OCI-M2 (cell line): ENCODE data around the gene BFSP1.

Experiments
- DNase-seq: peaks from one replicate; lab custom pipeline; 2025; ENCODE audit not compliant: unreplicated experiment; lab: John Stamatoyannopoulos, UW

BFSP1 gene

DNA sequence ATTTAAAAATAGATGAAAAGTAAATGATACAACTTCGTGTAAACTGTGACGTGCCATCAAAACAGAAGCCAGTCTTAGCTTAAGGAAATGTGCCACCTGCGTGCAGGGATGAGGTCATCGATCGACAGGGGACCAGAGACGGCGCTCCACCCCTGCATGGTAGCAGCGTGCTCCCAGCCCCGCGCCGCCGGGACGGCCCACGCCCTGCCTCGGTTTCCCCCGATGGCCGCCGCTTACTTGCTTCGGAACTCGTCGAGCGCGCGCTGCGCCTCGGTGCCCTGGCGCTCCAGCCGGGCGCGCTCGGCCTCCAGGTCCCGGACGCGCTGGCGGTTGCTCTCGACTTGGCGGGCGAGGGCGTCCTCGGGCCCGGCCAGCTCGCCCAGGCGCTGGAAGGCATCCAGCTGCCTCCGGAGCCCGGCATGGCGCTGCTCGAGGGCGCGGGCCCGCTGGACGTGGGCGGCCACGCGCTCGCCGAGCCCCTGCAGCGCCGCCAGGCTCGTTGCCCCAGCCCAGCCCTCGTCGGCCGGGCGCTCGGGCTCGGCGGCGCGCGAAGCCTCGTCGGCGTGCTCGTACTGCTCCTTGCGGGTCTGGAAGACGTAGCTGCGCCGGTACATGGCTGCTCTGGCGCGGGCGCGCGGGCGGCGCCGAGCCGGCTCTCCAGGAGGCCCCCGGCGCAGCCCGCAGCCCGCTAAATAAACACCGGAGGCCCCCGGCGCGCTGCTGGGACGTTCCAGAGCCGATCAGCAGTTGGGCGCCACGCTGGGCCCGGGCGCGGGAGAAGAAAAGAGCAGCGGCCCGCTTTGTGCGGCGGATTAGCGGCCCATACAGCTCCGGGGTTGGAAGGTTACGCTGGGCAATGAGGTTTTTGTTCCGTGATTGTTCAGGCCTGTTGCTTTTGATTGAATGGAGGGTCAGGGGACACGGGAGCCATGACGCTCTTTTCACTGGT, at the start of gene BFSP1:
BFSP1 (minus strand) TSS at position 664 of the 949 bp plus-strand sequence; CDS start at position 614, 50 bp downstream.
- DNase-seq, result no peak

DNA sequence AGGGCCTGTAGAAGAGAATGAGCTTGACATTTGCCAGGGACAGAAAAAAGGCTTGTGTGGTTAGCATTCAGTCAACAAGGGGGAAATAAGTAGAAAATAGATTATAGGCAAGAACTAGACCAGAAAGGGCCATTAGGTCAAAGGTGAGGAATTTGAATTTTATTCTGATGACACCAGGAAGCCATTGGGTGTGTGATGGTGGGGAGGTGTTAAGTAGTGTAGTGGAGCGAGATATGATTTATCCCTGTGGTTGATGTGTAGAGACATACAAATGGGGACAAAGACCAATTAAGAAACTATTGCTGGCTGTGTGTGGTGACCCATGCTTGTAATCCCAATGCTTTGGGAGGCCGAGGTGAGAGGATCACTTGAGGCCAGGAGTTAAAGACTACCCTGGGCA, 49.7 kb upstream of the BFSP1 start:
- DNase-seq, result no peak

DNA sequence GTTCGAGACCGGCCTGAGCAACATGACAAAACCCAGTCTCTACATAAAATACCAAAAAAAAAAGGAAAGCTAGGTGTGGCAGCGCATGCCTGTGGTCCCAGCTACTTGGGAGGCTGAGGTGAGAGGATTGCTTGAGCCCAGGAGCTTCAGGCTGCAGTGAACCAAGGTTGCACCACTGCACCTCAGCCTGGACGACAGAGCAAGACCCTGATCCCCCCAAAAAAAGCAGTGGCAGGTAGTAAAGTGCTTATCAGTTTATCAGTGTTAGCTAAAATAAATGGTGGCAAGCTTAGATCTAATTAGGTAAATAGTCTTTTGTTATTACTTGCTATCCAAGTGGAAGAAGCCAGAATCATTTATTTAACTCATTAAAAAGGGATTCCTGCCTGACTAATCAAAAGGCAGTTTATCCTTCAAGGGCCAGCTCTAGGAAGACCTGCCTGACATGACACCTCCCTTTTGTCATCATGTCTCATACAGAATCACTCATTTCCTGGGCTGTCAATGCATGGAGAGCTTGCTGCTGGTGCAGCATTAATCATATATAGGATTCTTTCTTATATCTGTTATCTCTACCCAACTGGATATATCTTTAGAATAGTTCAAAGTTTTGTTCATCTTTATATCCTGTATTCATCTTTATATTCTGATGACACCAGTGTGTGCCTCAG, 48.3 kb upstream of the BFSP1 start:
- DNase-seq, result no peak

DNA sequence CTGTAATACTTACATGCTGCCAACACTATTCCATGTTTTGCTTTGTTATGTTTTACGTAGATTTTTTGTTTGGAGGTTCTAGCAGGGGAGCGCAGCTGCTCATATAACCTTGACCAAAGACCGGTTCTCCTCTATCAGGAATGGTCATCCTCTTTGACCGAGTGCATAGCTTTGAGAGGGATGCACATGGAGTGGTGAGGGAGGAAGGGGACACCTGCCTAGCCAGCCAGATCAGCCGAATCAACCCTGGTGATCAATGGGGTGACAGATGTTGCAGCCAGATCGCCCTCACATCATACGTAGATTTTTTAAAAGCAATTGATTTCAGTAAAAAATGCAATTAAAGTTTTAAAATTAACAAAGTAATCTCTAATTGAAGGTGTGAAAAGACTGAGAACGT, 45.0 kb upstream of the BFSP1 start:
- no peak for DNase-seq

DNA sequence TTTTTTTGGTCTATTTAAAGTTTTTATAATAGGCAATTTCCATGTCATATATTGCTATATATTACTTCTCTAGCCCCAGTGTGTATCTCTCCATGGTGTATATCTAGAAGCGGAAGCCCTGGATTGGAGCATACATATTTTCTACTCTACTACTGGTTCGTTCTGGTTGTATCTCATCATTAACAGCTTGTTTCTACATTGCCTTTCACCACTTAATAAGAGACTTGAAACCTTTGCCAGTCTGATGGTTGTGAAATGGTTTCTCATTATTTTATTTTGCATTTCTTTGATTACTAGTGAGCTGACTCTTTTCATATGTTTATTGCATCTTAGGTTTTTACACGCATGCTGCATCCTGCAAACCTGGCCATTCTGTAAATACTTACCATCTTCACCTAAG, 42.3 kb upstream of the BFSP1 start:
- no peak for DNase-seq

DNA sequence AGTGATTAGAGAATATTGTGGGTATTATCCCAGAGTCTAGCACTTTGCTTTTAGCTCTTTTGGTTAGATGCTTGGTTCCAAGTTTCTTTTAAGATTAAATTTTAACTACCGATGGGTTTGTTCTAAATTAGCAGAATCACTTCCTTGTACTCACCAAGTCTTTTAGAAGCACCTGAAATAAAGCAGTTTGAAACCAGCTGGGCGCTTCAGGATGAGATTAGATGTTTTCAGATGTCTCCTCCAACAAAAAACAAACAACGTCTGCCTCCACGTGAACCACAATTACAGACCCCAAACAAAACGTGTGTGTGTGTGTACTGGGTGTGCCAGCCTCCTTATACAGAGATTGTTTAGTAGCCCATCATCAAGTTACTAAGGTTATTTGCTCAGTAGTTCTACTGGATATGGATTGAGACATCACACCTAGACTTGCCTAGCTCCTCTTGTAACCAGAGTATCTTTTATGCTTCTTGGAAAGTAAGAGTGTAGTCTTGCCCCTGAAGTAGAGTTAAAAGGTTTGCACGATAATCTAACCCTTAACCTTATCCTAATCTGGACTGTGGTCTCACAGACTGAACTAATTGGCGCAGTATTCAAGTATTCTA, 41.0 kb upstream of the BFSP1 start:
- no peak for DNase-seq

DNA sequence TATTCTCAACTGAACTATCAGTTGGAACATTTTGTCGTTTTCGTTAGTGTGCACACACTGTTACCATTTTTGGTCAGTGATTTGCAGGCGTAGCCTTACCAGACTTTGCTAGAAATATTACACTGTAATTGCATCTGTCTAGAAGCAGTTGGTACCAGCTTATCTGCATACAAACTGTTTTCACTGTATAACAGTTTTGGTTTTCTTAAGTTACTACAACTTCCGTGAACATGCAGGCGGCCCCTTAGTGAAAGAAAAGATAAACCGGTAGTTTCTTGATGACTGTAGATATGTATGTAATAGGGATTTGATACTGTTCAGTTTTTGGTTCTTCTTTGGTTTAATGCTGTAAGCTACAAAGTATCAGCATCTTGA, 40.0 kb upstream of the BFSP1 start:
- DNase-seq, result no peak

DNA sequence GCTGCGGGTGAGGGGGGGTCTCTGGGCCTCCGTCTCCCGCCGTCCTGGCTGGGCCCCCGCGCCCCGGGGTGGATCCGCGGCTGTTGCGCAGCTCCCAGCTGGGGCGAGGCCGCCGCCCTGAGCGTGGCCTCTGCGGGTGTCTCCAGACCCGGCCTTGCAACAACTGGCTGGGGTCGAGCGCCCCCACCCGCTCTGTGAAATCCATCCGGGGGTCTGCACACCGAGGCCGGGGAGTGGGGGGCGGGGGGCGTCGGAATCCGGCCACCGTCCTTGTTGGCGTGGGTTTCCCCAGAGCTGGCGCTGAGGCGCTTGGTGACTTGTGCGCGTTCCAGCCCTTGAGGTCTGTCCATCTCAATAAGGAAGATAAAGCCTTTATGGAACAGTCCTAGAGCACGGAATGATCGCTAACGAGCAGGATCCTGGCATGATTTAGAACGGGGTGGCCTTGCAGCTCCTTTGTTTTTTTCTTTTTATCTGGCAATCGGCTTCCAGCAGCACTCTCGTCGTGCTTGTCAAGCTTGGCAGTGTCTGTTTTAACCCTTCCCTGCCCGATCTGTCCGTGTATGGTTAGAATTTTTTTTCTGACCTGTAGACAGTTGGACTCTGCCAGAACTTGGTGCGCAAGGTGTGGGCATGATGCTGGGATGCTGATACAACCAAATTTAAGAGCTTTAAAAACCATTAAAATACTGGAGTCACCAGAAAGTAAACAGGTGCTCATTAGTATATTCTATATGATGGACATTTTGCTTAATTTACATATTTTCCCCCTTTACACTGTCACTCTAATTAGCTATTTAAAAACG, 39.4 kb upstream of the BFSP1 start:
- DNase-seq, result peak; percentile 28

DNA sequence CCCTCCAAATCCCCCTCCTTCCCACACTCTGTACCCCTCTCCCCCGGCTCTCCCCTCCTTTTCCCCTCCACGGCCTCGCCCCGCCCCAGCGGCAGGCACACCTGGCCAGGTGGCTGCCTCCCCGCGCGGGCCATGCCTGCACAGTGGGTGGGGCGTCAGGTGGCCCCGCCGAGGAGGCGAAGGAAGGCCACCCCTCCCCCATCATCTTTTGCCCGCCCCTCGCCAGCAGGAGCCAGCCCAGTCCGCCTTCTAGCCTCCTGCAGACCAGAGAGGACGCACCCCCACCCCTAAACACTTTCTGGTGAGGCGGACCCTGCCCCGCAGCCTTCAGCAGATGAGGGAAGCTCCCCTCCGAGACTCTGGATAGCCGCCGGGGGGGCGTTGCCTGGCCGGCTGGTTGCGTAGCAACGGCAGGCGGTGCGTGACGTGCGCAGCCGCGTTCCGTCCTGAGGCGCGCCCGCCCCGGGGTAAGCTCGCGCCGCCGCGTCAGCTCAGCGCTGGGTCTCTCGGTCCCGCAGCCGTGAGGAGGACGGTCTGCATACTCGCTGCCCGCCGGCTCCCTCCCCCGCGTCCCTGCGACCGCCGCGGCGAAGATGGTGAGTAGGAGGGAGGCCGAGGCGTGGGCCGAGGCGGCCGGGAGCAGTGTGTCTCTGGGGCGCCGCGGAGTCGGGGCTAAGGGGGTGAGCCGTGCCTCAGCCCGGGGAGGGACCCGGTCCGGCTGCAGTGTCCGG, 38.6 kb upstream of the BFSP1 start, which contains the start of gene DSTN:
DSTN (plus strand) TSS at position 460 of the 731 bp plus-strand sequence; CDS start at position 594, 134 bp downstream.
- DNase-seq, result peak; percentile 60

DNA sequence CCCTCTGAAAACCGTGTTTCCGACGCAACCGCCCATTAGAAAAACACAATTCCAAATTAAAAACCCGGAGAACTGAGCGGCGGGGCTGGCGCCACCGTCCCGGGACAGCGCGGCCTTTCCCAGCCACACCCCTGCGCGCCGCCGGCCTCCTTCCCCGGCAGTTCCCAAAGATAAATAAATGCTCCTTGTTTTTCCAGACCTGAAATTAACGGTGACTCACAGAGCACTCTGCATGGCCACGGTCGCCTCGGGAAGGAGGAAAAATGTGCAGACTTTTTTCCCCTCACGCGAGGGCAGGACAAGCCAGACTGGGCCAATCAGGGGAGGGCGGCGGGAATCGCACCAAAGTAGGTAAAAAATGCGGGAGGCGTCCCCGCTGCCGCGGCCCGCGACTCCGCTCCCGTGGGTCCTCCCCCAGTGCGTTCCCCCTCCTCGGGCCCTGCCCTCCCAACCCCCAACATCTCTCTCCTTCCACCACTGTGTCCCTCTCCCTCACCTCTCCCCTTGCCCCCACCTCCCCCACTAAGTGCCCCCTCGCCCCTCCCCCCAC, 37.9 kb upstream of the BFSP1 start:
- DNase-seq, result no peak

DNA sequence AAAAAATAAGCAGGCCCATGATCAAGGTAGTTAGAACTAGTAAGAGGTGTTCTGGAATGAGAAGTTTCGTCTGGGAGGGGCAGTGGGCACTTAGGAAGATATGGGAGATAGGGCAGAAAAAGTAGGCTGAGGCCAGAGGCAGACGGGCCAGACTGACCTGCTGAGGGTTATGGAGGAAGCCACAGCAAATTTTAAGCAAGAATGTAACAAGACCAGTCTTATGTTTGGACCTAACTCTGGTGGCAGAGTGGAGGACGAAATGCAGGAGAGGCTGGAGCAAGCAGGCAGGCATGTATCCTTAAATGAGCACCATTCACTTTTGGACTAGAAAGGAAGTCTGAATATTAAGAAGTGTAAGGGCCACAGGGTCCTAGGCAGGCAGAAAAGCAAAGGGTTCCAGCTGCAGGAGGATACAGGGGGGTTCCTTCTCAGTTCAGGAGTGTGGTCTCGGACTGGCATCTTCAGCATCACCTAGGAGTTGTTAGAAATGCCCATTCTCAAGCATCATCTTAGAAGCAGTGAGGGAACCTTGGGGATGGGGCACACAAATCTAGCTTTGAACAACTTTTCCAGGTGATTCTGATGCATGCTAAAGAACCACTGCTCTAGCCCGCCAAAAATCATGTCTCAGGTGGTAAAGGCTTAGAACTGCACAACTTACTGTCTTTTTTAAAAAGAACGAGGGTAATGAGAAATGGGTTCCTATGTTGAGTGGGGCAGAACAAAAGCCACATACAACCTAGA, 37.0 kb upstream of the BFSP1 start:
- no peak for DNase-seq

DNA sequence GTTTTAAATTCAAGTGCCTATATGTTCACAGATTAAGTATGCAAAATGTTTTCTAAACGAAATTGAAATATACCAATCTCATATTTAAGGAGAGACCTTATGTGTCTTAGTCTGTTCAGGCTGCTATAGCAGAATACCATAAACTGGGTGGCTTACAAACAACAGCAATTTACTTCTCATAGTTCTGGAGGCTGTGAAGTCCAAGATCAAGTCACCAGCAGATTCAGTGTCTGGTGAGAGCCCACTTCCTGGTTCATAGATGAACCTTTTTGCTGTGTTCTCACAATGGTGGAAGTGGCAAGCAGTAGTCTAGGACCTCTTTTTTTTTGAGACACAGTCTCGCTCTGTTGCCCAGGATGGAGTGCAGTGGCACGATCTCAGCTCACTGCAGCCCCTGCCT, 35.2 kb upstream of the BFSP1 start:
- DNase-seq, result no peak

DNA sequence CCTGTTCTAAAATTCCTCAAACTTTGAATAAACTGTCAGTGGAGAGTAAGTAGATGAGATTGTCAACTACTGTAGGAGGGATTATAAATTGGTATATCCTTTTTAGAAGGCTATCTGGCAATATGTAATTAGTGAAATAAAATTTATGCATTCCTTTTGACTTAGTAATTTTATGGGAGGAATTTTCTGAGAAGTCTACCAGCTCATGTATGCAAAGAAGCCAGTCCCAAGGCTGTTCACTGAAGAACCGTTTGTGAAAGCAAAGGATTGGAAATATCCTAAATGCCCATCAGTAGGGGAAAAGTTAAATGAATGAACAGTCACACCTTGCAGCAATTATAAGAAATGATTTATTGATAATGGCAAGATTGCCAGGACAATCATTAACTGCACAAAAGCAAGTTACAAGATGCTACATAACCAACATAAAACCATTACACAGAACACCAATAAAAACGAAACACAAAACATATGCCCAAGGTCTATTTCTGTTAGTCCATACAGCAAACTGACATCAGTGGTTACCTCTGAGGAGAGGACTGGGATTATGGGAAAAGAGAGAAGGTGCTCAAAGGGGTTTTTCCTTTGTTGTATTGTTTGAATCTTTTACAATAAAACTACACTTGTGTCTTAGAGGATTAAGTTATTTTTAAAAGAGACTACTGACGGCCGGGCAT, 34.1 kb upstream of the BFSP1 start:
- DNase-seq, result no peak

DNA sequence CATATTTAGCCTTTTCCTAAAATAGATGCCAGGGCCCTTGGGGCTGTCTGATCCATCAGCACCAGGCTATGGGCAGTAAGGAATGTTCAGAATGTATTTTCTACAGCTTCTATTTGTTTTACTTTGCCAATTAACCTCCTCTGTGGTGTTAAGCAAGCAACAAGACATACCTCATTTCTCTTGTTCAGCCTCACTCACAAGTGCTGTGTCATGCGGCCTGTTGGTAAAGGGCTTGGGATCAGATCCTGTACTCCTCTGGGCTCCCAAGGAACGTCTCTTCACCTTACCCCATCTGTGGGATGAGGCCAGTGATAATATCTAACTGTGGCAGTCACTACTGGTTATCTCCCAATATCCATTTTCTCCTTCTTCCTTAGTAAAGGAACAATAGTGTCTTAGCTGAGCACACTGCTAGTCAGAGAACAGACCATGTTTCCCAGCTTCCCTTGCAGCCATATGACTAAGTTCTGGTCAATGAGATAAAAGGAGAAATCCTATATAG, 31.7 kb upstream of the BFSP1 start:
- DNase-seq, result no peak

DNA sequence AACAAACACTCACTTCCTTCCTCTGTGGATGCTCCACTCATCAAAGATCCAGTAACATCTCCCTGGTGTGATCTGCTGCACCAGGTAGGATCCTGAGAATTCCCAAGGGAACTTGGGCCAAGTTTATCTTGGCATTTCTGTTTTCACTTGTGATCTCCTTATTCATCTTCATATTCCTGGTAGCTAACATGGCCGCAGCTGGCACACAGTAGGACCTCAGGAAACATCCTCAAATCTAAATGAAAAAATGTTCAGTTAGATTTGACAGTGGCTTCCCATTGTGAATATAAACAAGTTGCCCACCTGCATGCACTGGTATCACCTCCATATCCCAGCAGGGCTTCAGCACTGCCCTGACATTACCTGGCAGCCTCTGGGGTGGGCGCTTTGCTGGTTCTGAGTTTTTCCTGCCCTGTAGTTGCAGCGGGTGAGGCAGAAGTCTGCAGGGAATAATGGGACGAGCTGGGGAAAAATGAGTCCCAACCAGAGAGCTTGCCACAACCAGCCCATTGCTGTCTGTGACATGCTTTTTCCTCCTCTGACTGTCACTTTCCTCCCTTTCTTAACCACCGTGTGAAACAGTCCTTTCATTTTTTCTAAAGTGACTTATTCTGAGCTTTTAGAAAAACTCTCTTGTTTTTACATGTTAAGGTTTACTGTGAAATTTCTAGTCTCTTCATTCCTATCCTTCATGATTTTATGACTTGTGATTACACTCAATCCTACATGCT, 29.3 kb upstream of the BFSP1 start:
- DNase-seq, result no peak

DNA sequence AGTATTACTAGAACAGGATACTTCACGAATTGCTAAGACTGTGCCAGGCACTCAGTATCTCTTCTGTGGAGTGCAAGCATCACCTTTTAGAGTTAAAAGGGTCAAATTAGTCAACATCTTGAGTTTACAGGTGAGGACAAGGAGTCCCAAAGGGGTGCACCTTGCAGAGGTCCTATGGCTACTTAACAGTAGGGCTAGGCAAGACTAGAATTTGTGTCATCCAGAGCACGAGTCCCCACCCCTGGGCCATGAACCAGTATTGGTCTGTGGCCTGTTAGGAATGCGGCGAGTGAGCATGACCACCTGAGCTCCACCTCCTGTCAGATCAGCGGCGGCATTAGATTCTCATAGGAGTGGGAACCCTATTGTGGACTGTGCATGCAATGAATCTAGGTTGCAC, 28.2 kb upstream of the BFSP1 start:
- no peak for DNase-seq

DNA sequence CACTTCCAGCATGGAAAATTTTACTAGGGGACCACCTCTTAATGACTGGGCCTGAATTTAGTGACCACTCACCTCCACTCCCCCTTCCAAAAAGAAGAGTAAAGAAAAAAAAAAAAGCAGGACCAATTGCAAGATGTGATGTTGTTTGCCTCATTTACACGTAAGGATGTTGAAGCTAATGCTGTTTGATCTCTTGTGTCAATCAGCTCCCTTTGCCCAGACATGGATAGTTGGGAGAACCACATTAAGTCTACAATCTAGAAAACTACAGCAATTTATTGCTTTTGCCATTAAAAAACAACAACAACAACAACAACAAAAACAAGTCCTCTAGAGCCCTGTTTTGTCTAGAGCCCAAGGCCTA, 27.7 kb upstream of the BFSP1 start:
- no peak for DNase-seq
